NCI-H187 treated with DMSO at 0.1 percent for 48 hours (cell line): Measurements from ENCODE around the gene MYRIP.

Experiments used
- DNase-seq: peaks from one replicate; lab custom pipeline; 2025; lab: John Stamatoyannopoulos, UW

The MYRIP gene

GRCh38 chr3:40189118-40189517 lies 379.7 kb downstream of the MYRIP start:
- no peak for DNase-seq

GRCh38 chr3:40190056-40190455 lies 380.6 kb downstream of the MYRIP start:
- DNase-seq = no peak

- no peak for DNase-seq
Measured at GRCh38 chr3:40191251-40191650, 381.8 kb downstream of the MYRIP start.

- no peak for DNase-seq
Measured at GRCh38 chr3:40191850-40192448, 382.5 kb downstream of the MYRIP start.

- DNase-seq = no peak
Measured at GRCh38 chr3:40192628-40193027, 383.2 kb downstream of the MYRIP start.

- no peak for DNase-seq
Measured at GRCh38 chr3:40196966-40197365, 387.6 kb downstream of the MYRIP start.

GRCh38 chr3:40200692-40201316 lies 391.4 kb downstream of the MYRIP start:
- no peak for DNase-seq

GRCh38 chr3:40201770-40202169 lies 392.4 kb downstream of the MYRIP start:
- DNase-seq = no peak

- no peak for DNase-seq
Measured at GRCh38 chr3:40206522-40206921, 397.1 kb downstream of the MYRIP start.

GRCh38 chr3:40207796-40208195 lies 398.4 kb downstream of the MYRIP start:
- DNase-seq = no peak

- DNase-seq = no peak
Measured at GRCh38 chr3:40208251-40208650, 398.8 kb downstream of the MYRIP start.

- no peak for DNase-seq
Measured at GRCh38 chr3:40211579-40211978, 402.2 kb downstream of the MYRIP start.

GRCh38 chr3:40213556-40213955 lies 404.1 kb downstream of the MYRIP start:
- DNase-seq = no peak

GRCh38 chr3:40215015-40215414 lies 405.6 kb downstream of the MYRIP start:
- no peak for DNase-seq

GRCh38 chr3:40216471-40216870 lies 407.1 kb downstream of the MYRIP start:
- DNase-seq = no peak

GRCh38 chr3:40223856-40224255 lies 414.4 kb downstream of the MYRIP start:
- DNase-seq = no peak

- no peak for DNase-seq
Measured at GRCh38 chr3:40224796-40225515, 415.5 kb downstream of the MYRIP start.

- DNase-seq = no peak
Measured at GRCh38 chr3:40226636-40227035, 417.2 kb downstream of the MYRIP start.

GRCh38 chr3:40228792-40229350 lies 419.5 kb downstream of the MYRIP start:
- no peak for DNase-seq

- DNase-seq = no peak
Measured at GRCh38 chr3:40229386-40229785, 420.0 kb downstream of the MYRIP start.

GRCh38 chr3:40229963-40230362 lies 420.6 kb downstream of the MYRIP start:
- no peak for DNase-seq

GRCh38 chr3:40230382-40230781 lies 421.0 kb downstream of the MYRIP start:
- DNase-seq = no peak

GRCh38 chr3:40232626-40233025 lies 423.2 kb downstream of the MYRIP start:
- DNase-seq = no peak
